IMR-90 (cell line): ENCODE results near the gene NXN. TPM values are rescaled to one million over a fixed set of nuclear protein-coding genes. Genes with fewer than 3 reads are reported as not detected.

Source experiments
- ATAC-seq: fragments of 200-7000 bp; cut with Tn5 transposase; 2 replicates; pipeline ENCODE4 v1.9.1; 2020; ENCODE audit warnings: low read depth, mild to moderate bottlenecking, moderate library complexity
- BruUV-seq: library from RNA; stranded (reverse); fragments of 400-500 nt; replicated peaks from 2 replicates; lab custom pipeline; 2021; lab: Mats Ljungman, UMichigan
- CTCF ChIA-PET: fragments of 300-600 bp; formaldehyde crosslinking; extraction: SDS; loops from one replicate; lab custom pipeline; 2021; ENCODE audit warnings: antibody characterized with exemption; lab: Yijun Ruan, JAX
- POLR2A ChIA-PET: fragments of 300-600 bp; sonication (Branson Sonifier 250); formaldehyde crosslinking; loops from one replicate; lab custom pipeline; 2022; ENCODE audit warnings: antibody characterized with exemption; ENCODE audit not compliant: unreplicated experiment; lab: Charles Lee
- DNase-seq: peaks from one replicate; pipeline ENCODE4 v3.0.0; 2013
- H2AFZ ChIP-seq: replicated peaks from 2 replicates; pipeline ENCODE3; 2013; ENCODE audit warnings: low read length, mild to moderate bottlenecking; ENCODE audit not compliant: poor library complexity
- H2AK5ac ChIP-seq: 2 replicates; pipeline ENCODE4 v1.6.1; 2013; ENCODE audit warnings: low read depth, low read length, inconsistent platforms
- H2AK9ac ChIP-seq: replicated peaks from 2 replicates; pipeline ENCODE3; 2013; ENCODE audit warnings: mild to moderate bottlenecking, low read depth, low read length, moderate library complexity; ENCODE audit not compliant: poor library complexity
- H2BK120ac ChIP-seq: 2 replicates; pipeline ENCODE4 v1.6.1; 2013; ENCODE audit warnings: low read depth, low read length, inconsistent platforms
- H2BK15ac ChIP-seq: 3 replicates; pipeline ENCODE4 v1.6.1; 2013; ENCODE audit warnings: low read depth, low read length, inconsistent platforms
- H2BK20ac ChIP-seq: 2 replicates; pipeline ENCODE4 v1.6.1; 2013; ENCODE audit warnings: low read depth, mild to moderate bottlenecking, inconsistent platforms, low read length, moderate library complexity
- H2BK5ac ChIP-seq: 2 replicates; pipeline ENCODE4 v1.6.1; 2013; ENCODE audit warnings: mild to moderate bottlenecking, low read depth, low read length, inconsistent platforms; ENCODE audit not compliant: poor library complexity, severe bottlenecking
- H3K14ac ChIP-seq: replicated peaks from 2 replicates; pipeline ENCODE4 v1.6.1; 2013; ENCODE audit warnings: low read depth, low read length, inconsistent platforms
- H3K18ac ChIP-seq: 2 replicates; pipeline ENCODE4 v1.6.1; 2013; ENCODE audit warnings: low read depth, low read length, control low read depth
- H3K23ac ChIP-seq: 2 replicates; pipeline ENCODE4 v1.6.1; 2013; ENCODE audit warnings: low read depth, low read length, inconsistent platforms
- H3K27ac ChIP-seq: 2 replicates; pipeline ENCODE4 v1.5.1; 2013; ENCODE audit warnings: mild to moderate bottlenecking, control low read depth, low read length; ENCODE audit not compliant: insufficient read depth
- H3K27me3 ChIP-seq: 2 replicates; pipeline ENCODE4 v1.6.1; 2013; ENCODE audit warnings: low read length; ENCODE audit not compliant: control insufficient read depth, insufficient read depth
- H3K36me3 ChIP-seq: 2 replicates; pipeline ENCODE4 v1.6.1; 2013; ENCODE audit warnings: low read length, mixed read lengths; ENCODE audit not compliant: control insufficient read depth, insufficient read depth
- H3K4ac ChIP-seq: 2 replicates; pipeline ENCODE4 v1.6.1; 2013; ENCODE audit warnings: low read depth, low read length, inconsistent platforms
- H3K4me1 ChIP-seq: 2 replicates; pipeline ENCODE4 v1.6.1; 2013; ENCODE audit warnings: low read length, mixed read lengths; ENCODE audit not compliant: control insufficient read depth, insufficient read depth
- H3K4me2 ChIP-seq: 2 replicates; pipeline ENCODE4 v1.6.1; 2013; ENCODE audit warnings: low read depth, mild to moderate bottlenecking, control low read depth, low read length, moderate library complexity
- H3K4me3 ChIP-seq: 2 replicates; pipeline ENCODE4 v1.5.1; 2013; ENCODE audit warnings: low read depth, mild to moderate bottlenecking, control low read depth, low read length, moderate library complexity; ENCODE audit not compliant: insufficient read depth
- H3K56ac ChIP-seq: 2 replicates; pipeline ENCODE4 v1.6.1; 2013; ENCODE audit warnings: low read length, inconsistent platforms; ENCODE audit not compliant: insufficient read depth; ENCODE audit errors: extremely low read depth
- H3K79me1 ChIP-seq, 2 experiments: 2 replicates each; pipeline ENCODE4 v1.6.1; 2013; ENCODE audit warnings: low read length in 2 of 2, inconsistent platforms in 1 of 2, low read depth in 1 of 2
- H3K9ac ChIP-seq: 2 replicates; pipeline ENCODE4 v1.6.1; 2013; ENCODE audit warnings: low read depth, low read length, control low read depth
- H3K9me1 ChIP-seq: 2 replicates; pipeline ENCODE4 v1.6.1; 2013; ENCODE audit warnings: low read length, inconsistent platforms; ENCODE audit not compliant: insufficient read depth
- H3K9me3 ChIP-seq: 2 replicates; pipeline ENCODE4 v1.6.1; 2013; ENCODE audit warnings: low read length; ENCODE audit not compliant: control insufficient read depth, insufficient read depth
- H4K20me1 ChIP-seq: 2 replicates; pipeline ENCODE4 v1.6.1; 2013; ENCODE audit warnings: low read length, inconsistent platforms; ENCODE audit not compliant: insufficient read depth
- H4K5ac ChIP-seq: 2 replicates; pipeline ENCODE4 v1.6.1; 2013; ENCODE audit warnings: mild to moderate bottlenecking, low read depth, low read length, control low read depth
- H4K8ac ChIP-seq, 2 experiments: 2 replicates each; pipeline ENCODE4 v1.6.1; 2013; ENCODE audit warnings: low read depth in 2 of 2, low read length in 2 of 2, control low read depth in 1 of 2, inconsistent platforms in 1 of 2
- H4K91ac ChIP-seq: 2 replicates; pipeline ENCODE4 v1.6.1; 2013; ENCODE audit warnings: low read depth, low read length, inconsistent platforms; ENCODE audit not compliant: insufficient read depth
- CEBPB ChIP-seq: IDR thresholded peaks from 2 replicates; pipeline ENCODE4 v1.6.1; 2012; ENCODE audit warnings: low read depth, low read length, improper control_type of control experiment
- CHD1 ChIP-seq: IDR thresholded peaks from 2 replicates; pipeline ENCODE4 v1.6.1; 2012; ENCODE audit warnings: low read depth, low read length, improper control_type of control experiment
- MAFK ChIP-seq: IDR thresholded peaks from 2 replicates; pipeline ENCODE4 v1.6.1; 2012; ENCODE audit warnings: low read depth, low read length, improper control_type of control experiment
- MXI1 ChIP-seq: IDR thresholded peaks from 2 replicates; pipeline ENCODE4 v1.6.1; 2012; ENCODE audit warnings: low read depth, mild to moderate bottlenecking, low read length, moderate library complexity, borderline replicate concordance
- NFE2L2 ChIP-seq: fragments of 150-350 bp; IDR thresholded peaks from 2 replicates; pipeline ENCODE4 v1.6.1; 2016; ENCODE audit warnings: low read depth, mild to moderate bottlenecking, low read length
- POLR2A ChIP-seq: IDR thresholded peaks from 2 replicates; pipeline ENCODE4 v1.6.1; 2012; ENCODE audit warnings: mild to moderate bottlenecking, low read depth, low read length
- RAD21 ChIP-seq: IDR thresholded peaks from 2 replicates; pipeline ENCODE4 v1.6.1; 2012; ENCODE audit warnings: low read length, improper control_type of control experiment
- RCOR1 ChIP-seq: IDR thresholded peaks from 2 replicates; pipeline ENCODE4 v1.6.1; 2012; ENCODE audit warnings: mild to moderate bottlenecking, low read length, improper control_type of control experiment; ENCODE audit not compliant: insufficient replicate concordance
- RFX5 ChIP-seq: IDR thresholded peaks from 2 replicates; pipeline ENCODE4 v1.8.0; 2012; ENCODE audit warnings: low read depth, mild to moderate bottlenecking, low read length, moderate library complexity
- SMC3 ChIP-seq: fragments of 150-350 bp; IDR thresholded peaks from 2 replicates; pipeline ENCODE4 v1.6.1; 2016; ENCODE audit warnings: low read depth, mild to moderate bottlenecking, antibody characterized with exemption, low read length, moderate library complexity
- USF2 ChIP-seq: fragments of 150-350 bp; IDR thresholded peaks from 2 replicates; pipeline ENCODE4 v1.6.1; 2017; ENCODE audit warnings: mild to moderate bottlenecking, antibody characterized with exemption, low read length, low read depth
- WGBS, 2 experiments: methylation state at CpG; one replicate each; pipeline versions ENCODE4 v1.1.5 to v1.1.7; 2013; ENCODE audit warnings: missing lambda C conversion rate in 2 of 2; ENCODE audit not compliant: insufficient read length in 1 of 2; ENCODE audit errors: extremely low coverage in 2 of 2; 5-methylcytosine and 5-hydroxymethylcytosine counted together
- dilution Hi-C: fragments of 300-500 bp; cut with HindIII; formaldehyde crosslinking; loops from one replicate; pipeline ENCODE4 v1.14.3; 2018; ENCODE audit warnings: low sequenced_read_pairs; ENCODE audit not compliant: unreplicated experiment
- in situ Hi-C: fragments of 300-500 bp; cut with MboI; formaldehyde crosslinking; loops from 3 replicates; pipeline ENCODE4 v1.14.3; 2019; ENCODE audit warnings: low sequenced_read_pairs, inconsistent platforms, mixed read lengths
- intact Hi-C: fragments of 100-400 bp; cut with micrococcal nuclease; formaldehyde crosslinking; loops from 2 replicates; pipeline ENCODE4 v1.10.0; 2022
- polyA plus RNA-seq, 3 experiments: library from polyadenylated mRNA; depleted of rRNA; stranded (reverse); fragments of >200 nt; gene quantifications; 2 replicates each; pipeline ENCODE4 v1.2.3, GENCODE V29; 2012; ENCODE audit warnings: low replicate concordance in 1 of 3
- total RNA-seq: library from RNA; depleted of rRNA; stranded (reverse); fragments of >200 nt; gene quantifications from 2 replicates; pipeline ENCODE4 v1.2.3, GENCODE V29; 2012
- TF ChIP-seq, protein P1 (sequence below): fragments of 150-350 bp; IDR thresholded peaks from 2 replicates; pipeline ENCODE4 v1.6.1; 2016; ENCODE audit warnings: low read depth, mild to moderate bottlenecking, low read length, moderate library complexity, borderline replicate concordance

NXN gene
- total and polyA plus RNA-seq, 2 of the 4 experiments (the other 2 are of a cell fraction) = 52.5 to 116 TPM

DNA sequence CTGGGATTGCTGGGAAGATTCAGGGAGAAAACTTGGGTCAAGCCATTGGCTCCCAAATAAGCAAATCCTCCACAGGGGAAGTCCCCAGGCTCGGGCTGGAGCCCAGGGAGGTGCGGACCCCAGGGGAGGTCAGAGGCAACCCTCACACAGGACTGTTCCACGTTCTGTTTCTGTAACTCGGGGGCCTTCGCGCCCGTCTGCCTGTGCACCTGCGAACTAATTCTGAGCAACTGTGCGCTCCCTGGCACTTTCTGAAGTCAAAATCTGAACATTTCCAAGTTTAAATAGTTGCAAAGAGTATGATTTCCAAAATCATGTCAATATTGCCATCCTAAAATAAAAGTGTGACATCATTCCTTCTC, 34.1 kb upstream of the NXN start:
- Histone ChIP-seq H3K4me1 (no peaks in the 10 kb centered on the region), H3K4me2 (no peak overlapping the region), H3K36me3 (peaks cover 34% of the 10 kb centered on the region), H3K4ac (no peak overlapping the region), H3K23ac (no peak overlapping the region), H3K56ac (no peak overlapping the region), H3K9me1 (no peaks in the 10 kb centered on the region), H3K14ac (no peak overlapping the region), H3K27ac (no peak overlapping the region), H3K79me1 (peaks cover 0 to 9% of the 10 kb centered on the region in 2 experiments; a peak in 2 of 4 replicates), H3K27me3 (no peaks in the 10 kb centered on the region), H3K9me3 (no peaks in the 10 kb centered on the region), H4K8ac (no peak overlapping the region), H4K20me1 (peaks cover 7% of the 10 kb centered on the region), H2AK9ac (no peak overlapping the region), H2AFZ (no peak overlapping the region), H2AK5ac (no peak overlapping the region), H2BK20ac (no peak overlapping the region), H3K4me3 (no peak overlapping the region), H3K9ac (no peak overlapping the region), H3K18ac (no peak overlapping the region), H4K5ac (no peak overlapping the region), H2BK5ac (no peak overlapping the region), H4K91ac (no peak overlapping the region), H2BK15ac (no peak overlapping the region), H2BK120ac (no peak overlapping the region)
- BruUV-seq = no TSS peak
- CTCF ChIA-PET = no interaction called here
- dilution Hi-C loops (no loop called here), in situ Hi-C loops (no loop called here), intact Hi-C loops (no loop called here)
- TF ChIP-seq RCOR1 (no peak), SMC3 (no peak), NFE2L2 (no peak), MAFK (no peak), CEBPB (no peak), POLR2A (no peak), USF2 (no peak), RFX5 (no peak), MXI1 (no peak), CHD1 (no peak), RAD21 (no peak)
- TF ChIP-seq, protein P1, sequence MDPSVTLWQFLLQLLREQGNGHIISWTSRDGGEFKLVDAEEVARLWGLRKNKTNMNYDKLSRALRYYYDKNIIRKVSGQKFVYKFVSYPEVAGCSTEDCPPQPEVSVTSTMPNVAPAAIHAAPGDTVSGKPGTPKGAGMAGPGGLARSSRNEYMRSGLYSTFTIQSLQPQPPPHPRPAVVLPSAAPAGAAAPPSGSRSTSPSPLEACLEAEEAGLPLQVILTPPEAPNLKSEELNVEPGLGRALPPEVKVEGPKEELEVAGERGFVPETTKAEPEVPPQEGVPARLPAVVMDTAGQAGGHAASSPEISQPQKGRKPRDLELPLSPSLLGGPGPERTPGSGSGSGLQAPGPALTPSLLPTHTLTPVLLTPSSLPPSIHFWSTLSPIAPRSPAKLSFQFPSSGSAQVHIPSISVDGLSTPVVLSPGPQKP = no peak
- POLR2A ChIA-PET = no interaction called here
- DNase-seq = no peak
- 93% methylated on average over 8 of the region's 9 CpGs; no CpG with 5 or more reads in 1 of the 2 experiments for WGBS, 2 experiments
- ATAC-seq = no peak
